GM19438 (cell line): ENCODE results near the gene CIAPIN1.

Source experiments
- ATAC-seq: cut with Tn5 transposase; IDR thresholded peaks from one replicate; pipeline ENCODE4 v1.9.1; 2021; ENCODE audit warnings: low read depth; ENCODE audit not compliant: unreplicated experiment

The CIAPIN1 gene

DNA sequence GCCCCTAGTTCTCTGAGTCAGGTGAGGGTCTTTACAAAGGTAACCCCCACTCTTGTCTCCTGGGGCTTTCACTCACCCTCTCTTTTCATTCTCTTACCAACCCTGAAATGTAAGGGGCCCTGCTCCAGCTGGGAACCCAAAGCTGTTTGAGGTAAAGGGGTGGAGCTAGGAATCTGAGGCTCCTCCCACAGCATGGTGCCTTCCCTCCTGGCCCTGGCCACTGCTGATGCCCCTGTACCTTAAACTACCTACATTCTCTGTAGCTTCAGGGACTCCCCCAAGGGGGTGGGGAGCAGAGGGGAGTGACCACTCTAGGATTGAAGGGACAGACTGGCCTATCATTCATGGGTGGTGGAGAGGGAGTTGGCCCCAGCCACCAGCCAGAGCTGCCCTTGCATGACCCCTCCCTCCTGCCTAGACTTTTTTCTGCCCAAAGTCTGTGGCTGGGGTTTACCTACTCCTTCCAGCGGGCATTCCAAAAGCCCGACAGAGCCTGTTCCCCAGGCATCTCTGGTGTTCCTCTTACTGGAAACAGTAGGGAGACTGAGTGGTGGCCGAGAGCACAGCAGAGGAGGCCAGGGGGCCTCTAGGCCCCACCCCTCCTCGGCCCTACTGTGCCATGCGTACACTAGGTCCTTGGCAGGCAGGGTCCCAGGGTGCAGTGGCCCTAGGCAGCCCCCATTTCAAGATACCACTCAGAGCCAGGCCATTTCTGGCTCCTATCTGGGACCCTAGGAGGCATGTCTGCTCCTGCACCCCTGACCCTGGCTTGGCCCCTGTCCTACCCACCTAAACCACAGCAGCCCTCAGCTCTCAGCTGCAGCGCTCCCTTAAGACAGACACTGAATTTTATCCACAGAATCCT is 29.6 kb upstream of the CIAPIN1 start:
- ATAC-seq, result no peak

DNA sequence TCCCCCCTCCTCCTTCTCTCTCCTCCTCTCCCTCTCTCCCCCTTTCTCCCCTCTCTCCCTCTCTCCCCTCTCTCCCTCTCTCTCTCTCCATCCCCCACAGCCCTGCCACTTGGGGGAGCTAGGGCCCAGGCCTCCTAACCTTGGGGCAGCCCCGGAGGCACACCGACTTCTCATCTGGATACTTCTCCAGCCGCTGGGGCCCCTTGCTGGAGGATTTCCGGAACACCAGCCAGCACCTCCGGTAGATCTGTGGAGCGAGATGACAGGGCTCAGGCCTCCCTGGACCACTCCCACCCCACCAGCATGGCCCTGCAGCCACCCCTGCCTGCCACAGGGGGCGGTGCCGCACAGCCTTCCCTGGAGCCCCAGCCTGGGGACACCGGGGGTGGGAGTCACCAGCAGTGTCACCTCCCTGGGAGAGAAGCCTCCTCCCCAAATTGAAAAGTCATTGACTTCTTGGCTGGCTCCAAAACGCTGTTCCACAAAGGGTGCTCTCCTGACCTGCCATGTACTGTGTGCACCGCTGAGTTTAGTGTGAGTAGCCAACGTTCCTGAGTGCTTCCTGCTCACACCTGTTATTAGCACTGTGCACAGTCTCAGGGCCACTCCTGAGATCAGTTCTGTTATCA is 28.6 kb upstream of the CIAPIN1 start:
- ATAC-seq, result peak; percentile 95

DNA sequence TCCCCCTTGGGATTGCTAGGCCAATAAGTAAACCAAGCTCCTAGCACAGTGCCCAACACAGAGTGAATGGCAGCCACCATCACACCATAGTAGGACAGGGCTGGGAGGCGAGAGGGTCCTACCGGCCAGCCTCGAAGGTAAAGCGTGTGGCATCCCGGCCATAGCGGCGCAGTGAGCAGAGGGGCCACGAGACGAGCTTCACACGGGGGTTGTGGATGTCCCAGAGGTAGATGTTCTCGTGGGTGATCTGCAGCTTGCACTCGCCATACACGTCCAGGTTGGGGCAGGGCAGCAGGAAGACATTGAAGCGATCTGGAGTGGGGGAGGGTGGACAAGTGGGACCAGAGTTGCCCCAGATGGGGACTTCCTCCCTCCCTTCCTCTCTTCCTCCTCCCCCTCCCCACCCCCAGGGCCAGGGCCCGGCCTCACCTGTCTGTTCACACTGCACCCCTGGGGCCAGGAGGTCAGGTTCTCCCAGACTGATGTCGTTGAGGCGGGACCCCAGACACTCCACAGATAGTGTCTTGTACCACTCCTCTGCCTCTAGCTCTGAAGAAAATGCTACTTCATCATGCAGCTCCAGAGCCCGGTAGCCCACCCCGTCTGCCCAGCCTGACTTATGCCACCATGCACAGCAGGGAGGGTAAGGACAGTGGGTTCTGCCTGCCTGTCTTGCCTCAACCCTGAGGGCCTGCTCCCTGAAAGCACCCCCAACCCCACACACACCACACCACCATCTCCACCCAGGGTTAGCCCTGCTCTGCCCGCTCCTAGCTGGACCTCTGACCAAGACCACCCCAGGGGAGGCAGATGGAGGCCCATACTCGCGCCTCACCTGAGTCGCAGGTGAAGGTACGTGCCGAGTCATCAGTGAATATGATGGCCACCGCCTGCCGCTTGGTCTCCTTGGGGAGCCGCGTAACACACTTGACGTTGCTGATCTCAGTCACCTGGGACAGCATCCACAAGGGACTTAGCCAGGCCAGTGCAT is 27.8 kb upstream of the CIAPIN1 start:
- ATAC-seq, result no peak

DNA sequence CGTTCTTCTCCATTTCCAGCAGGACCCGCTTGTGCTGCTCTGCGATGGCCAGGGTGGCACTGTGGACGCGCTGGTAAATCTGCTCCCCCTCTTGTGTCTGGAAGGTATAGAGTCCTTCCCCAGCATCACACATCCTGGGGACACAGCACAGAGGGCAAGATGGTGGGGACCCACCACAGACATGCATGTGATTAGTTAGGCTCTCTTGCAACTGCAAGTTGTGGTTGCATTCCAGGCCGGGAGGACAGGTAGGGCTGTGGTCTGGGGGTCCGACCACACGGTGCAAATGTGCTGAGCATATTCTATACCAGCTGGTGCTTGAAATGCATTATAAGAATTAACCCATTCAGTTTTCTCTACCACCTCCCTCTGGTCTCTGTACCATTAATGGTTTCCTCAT is 26.7 kb upstream of the CIAPIN1 start:
- no peak for ATAC-seq

DNA sequence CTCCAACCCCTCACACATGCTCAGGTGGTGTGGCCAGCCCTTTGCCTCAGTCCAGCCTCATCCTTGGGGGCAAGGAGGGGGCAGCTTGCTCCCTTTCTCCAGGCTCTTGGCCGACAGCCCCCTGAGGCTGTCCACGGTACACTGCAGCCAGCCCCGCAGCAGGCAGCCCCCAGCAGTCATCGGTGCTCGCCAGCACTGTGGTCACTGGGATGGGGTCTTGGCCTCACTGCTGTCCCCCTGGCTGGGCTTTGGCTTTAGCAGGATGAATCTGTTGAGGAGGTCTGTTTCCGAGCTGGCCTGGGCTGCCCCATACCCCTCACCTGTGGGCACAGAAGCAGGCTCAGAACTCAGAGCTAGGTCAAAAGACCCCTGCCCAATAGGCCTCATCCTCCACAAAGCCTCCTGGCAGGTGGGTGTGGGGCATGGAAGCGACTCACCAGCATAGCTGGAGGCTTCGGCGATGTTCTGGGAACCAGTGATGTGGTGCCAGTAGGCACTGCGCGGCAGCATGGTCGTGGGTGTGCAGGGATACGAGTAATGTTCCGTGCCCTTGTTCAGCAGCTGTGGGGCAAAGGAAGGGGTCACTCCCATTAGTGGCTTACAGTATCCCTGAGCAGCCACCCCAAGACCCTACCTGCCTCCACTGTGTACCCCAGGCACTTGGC is 26.1 kb upstream of the CIAPIN1 start:
- ATAC-seq, result no peak

DNA sequence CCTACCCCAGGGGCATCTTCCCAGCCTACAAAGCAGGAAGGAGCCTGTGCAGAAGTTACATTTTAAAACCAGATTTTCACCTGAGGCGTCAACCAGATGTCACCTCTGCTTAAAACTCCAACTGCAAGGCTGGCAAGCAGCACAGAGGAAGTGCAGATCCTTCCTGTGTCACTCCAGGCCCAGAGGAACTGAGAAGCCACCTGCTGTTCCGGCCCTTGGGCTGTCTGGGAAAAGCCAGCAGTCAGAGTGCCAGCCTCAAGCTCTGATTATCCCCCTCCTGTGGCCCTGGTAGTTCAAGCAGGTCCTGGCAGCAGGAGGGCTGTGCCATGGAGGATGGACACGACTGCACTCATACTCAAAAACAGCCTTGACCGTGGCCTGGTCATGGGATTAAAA is 25.5 kb upstream of the CIAPIN1 start:
- ATAC-seq, result no peak

DNA sequence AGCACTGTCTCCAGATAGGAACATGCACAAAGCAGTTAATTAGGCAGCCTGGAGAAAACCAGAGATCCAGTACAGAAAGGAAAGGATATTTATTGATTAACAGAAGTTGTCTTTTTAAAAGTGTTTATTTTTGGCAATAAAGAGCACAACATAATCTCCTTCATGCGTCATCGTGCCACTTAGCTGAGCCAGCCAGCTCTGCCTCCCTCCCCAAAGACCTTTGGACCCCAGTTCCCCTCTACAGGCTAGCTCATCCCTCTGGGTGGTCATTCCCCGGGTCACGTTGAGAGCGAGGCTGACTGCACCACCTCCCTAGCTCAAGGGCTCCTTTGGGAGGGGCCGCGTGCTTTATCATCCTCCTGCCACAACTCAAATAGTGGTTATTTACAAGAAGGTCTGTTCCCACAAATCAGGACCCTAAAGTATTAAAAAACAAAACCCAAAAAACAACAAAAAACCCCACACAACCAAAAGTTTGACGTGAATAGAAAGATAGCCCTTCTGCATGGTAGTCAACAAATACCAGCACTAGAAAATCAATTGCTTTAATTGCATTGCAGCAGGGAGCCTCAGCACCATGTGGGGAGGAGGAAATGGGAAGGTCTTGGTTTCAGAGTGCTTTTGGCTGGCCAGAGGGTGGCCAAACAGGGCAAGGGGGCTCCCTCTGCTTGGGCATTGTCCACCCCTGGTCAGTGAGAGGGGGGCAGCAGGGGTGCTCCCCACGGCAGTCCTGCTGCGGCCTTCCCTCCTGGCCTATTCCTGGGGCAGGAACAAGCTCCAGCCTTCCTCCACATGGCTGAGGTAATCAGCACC is 24.9 kb upstream of the CIAPIN1 start:
- ATAC-seq, result no peak

DNA sequence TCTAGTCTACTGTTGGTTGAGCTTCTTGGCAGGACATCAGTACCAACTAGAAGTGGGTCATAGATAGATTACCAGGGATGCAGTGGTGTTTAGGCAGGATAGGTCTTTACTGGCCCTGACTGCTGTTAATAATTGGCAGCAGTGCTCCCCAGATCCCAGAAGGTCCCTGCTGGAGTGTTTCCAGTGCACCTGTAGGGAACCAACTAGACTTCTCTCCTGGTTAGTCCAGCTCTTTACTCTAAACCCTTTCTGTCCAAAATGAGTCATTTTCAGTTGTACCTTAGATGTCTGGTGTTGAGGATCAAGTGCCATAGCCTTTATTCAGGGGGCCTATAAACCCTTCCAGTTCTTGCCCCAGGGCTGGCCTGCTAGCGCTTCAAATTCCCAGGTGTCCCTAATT is 24.0 kb upstream of the CIAPIN1 start:
- ATAC-seq, result no peak

DNA sequence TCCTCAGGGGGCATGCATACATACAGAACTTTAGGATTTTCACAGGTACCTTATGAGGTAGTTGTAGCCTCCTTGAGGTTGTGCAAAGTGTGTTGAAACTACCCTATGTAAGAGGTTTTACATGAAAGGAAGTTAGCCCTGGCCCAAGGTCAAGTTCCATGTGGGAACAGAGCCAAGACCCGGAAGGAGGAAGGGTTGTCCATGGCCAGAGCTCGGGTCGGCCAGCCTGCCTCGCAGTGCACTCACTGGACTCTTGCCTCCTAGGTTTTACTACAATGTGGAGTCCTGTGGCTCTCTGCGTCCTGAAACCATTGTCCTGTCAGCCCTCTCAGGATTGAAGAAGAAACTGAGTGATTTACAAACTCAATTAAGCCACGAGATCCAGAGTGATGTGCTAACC is 23.5 kb upstream of the CIAPIN1 start:
- no peak for ATAC-seq

DNA sequence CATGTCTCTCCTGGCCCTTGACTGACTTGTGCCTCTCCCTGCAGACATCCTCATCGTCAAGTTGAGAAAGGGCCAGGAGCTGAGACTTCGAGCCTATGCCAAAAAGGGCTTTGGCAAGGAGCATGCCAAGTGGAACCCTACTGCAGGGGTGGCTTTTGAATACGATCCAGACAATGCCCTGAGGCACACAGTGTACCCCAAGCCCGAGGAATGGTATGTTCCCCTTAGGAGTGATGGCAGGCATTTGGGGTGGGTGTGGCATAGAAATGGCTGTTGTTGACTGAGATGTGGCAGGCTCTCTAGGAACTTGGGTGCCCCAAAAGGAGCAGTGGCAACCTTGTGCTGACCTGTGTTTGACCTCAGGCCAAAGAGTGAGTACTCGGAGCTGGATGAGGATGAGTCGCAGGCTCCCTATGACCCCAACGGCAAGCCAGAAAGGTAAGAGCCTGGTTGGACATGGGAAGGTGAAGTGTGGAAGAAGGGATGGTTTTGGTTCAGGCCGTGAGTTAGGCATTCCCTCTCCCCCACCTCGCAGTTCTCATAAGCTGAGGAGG is 22.8 kb upstream of the CIAPIN1 start:
- ATAC-seq, result no peak

DNA sequence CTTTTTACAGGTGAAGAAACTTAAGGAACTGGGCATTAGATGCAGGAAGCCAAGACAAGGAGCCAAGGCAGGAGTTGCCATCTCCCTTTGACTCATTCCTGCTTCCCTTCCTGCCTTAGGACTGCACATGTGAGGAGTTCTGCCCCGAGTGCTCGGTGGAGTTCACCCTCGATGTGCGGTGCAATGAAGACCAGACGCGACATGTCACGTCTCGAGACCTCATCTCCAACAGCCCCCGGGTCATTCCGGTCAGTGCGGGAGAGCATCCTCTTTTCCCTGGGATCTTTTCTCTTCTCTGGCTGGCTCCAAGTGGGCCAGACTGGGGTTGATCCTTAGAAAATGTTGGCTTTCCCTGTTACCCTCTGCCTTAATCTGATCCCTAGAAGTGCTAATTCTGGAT is 21.9 kb upstream of the CIAPIN1 start:
- ATAC-seq, result no peak

DNA sequence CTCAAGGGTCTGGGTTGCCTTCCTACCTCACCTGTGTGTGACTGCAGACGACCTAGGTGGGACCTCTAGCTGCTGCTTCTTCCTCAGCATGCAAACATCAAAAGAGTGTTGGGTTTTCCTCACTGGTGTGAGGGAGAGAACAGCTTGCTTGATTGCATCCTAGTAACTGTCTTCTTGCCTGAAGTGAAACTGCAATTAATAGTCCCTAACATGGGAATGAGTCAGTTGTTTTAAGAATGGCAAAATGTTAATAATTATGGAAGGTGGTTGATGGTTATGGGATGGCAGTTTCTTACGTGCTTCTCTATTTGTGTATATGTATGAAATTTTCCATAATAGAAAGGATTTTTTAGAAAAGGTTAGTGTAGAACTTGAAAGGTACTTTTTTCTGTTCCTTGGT is 21.2 kb upstream of the CIAPIN1 start:
- ATAC-seq, result no peak

DNA sequence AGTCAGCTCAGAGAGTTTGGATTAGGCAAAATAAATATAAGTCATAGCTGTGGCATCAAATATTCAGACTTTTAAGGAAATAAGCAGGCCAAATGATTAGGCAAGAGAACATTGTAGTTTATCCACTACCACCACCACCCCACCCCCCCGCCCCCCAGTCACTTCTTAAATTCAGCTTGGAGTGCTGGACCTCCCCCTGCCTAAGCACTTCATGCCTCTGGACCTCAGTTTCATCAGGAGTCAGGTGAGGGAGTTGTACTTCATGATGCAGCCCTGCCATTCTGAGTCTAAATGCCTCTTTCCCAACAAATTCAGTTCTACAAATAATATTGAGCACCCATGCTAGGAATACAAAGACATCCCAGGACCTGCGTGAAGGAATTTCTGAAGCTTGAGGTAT is 17.3 kb upstream of the CIAPIN1 start:
- ATAC-seq, result no peak

DNA sequence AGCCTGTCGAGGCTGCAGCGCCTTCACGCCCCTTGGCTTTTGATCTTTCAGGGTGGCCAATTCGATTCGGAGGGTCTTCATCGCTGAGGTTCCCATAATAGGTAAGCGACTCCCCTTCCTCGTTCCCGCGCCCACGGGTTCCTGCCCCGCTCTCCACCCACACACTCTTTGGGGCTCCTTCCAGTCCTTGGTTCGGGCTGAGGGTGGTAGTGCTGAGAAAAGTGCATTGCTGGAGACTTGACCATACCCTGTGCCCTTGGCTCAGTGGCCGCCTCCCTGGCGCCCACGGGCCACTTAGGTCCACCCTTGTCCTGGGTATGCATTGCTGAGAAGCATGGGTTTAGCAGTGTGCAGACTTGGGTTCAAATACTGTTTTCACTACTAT is 15.8 kb upstream of the CIAPIN1 start:
- no peak for ATAC-seq

DNA sequence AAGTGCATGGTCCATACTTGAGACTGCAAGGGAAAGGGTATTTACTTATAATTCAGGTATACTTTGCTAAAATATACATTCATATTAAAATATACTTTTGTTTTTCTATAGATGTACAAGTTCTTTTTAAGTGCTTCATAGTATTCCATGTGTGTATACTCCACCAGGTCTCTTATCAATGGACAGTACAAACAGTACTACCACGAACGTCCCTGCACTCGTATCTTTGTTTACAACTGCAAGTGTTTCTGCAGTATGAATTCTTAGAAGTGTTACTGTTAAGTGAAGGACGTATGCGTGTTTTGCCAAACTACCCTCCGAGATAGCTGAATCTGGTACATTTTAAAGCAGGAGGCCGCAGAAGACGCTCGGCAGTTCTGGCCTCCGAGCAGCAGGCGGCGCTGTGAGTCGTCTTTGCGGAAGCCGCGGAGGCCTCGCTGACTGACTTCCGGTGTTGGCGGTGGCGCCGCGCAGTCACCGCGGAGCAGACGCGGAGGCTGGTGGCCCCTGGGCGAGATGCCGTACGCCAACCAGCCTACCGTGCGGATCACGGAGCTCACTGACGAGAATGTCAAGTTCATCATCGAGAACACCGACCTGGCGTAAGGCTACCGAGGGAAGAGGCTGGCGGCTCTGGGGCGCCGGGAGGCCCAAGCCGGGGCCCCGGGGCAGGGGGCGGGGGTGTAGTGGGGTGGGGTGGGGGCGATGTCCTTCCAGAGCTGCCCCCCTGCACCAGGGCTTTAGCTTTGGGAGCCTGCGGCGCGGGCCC is 15.2 kb upstream of the CIAPIN1 start, which contains the start of gene POLR2C:
Gene POLR2C, plus strand, starts transcription at position 471 of the 769 bp plus-strand sequence. Its CDS starts 46 bp downstream, at position 517.
- peak; percentile 87 for ATAC-seq

DNA sequence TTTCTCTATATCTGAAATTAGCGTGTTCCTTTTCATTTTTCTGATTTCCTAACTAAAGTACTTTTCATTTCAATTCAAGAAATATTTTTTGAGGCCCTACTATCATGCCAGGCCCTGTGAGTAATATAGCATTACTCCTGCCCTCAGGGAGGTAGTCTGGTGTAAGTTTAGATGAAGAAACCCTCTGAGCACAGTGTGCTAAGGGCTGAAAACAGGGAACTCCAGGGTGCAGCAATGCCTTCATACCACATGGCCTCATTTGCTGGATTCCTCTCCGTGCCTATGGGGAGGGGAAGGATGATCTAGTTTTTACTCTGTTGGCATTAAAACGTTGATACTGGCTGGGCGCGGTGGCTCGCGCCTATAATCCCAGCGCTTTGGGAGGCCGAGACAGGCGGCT is 4.8 kb upstream of the CIAPIN1 start:
- ATAC-seq, result no peak

DNA sequence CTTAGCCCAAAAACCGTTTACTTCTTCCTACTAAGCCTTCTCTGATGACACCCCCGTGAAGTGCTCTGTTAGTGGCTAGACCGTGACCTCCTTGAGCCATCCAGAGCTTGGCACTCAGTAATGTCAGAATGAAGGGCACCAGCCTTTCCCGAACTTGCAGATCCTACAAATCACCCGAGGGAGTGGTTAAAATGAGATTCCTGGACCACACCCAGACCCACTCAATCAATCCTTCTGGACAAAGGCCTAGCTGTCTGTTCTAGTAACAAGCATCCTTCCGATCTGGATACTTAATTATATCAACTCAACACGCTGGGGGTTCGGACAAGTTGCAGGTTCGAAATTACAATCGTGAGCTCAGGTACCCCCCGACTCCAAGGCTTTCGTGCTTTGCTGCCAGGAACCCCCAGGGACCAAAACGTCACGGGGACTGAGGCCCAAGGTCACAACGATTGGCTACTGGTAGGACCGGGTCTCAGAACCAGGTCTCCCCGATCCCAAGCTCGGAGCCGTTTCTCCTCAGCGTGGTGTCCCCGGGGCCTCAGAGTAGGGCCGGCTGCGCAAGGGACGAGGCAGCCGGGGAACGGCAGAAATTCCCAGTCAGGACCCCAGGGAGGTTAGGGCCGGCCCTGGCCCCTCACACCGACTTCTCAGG is 527 bp downstream of the CIAPIN1 start:
- ATAC-seq, result peak; percentile 40

DNA sequence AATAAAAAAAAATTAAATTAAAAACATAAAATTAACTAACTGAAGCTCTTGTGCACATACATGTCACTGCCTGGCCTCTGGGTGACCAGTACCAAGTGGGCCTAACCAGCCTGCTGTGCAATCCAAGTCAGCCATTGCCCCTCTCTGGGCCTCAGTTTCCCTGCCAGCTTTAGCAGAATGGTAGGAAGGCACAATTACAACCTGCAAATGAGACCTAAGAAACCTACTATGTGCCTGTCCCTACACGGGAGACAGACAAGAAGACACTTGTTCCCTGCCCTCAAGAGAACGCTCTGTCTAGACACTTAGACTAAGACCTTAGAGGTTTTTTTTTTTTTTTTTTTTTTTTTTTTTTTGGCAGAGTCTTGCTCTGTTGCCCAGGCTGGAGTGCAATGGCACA is 1.7 kb downstream of the CIAPIN1 start:
- no peak for ATAC-seq
